Stimulated activated CD8-positive, alpha-beta memory T cell treated with anti-CD3 and anti-CD28 coated beads, Interleukin-15, amount 100 ng/mL, for 24 hours (primary cell): ENCODE measurements around the gene SYT1.

Experiments
- DNase-seq: peaks from one replicate; pipeline ENCODE4 v3.0.0-alpha.2; 2020; ENCODE audit warnings: low read depth

The SYT1 gene

DNA sequence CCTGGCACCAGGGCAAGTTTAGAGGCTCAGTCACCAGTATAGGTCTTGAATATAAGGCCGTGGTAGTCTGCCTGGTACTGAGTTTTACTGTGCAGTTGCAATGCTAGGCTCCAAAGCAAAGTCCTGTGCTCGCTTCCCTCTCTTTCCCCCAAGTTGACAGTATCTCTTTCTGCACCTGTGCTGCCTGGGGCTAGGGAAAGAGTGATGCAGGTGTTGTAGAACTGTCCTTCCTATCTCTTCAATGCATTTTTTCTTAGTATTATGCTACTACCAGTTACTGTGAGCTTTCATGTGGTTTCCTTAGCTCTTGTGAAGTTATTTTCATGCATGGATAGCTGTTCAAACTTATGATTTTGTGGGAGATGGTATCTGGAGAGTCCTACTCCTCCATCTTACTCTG lies 359.2 kb downstream of the SYT1 start:
- DNase-seq: no peak

DNA sequence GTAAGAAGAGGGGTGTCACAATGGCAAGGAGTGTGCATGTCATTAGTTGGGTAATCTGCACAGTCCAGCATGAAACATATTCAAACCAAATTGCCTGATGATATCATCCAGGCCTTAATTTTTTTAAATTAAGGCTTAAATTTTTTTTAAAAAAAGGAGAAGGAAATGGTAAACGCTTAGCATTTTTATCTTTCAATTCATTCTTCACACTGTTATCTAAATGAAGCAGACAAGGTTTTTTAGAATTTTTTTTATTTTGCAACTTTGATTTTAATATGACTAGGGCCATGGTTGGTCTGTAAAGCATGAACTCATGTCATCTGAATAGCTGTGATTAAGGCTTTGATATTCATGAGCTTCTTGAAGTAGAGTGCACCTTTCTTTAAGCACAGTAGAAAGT lies 362.5 kb downstream of the SYT1 start:
- DNase-seq: no peak

DNA sequence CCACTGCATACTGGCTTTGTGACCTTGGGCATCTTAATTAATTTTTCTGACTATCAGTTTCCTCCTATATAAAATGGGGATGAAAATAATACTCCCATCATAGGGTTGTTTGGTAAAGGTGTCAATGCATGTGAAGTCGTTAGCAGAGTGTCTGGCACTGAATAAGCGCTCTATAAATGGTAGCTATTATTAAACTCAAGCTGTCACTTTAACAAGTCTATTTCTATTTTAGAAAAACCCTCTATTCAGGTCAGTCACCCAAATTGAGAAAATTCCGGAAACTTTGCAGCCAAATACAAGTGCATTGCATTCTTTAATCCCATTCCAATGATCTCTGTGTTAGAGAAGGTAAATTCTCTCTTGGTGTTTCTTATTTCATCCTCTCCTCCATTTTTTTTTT lies 363.1 kb downstream of the SYT1 start:
- DNase-seq: no peak

DNA sequence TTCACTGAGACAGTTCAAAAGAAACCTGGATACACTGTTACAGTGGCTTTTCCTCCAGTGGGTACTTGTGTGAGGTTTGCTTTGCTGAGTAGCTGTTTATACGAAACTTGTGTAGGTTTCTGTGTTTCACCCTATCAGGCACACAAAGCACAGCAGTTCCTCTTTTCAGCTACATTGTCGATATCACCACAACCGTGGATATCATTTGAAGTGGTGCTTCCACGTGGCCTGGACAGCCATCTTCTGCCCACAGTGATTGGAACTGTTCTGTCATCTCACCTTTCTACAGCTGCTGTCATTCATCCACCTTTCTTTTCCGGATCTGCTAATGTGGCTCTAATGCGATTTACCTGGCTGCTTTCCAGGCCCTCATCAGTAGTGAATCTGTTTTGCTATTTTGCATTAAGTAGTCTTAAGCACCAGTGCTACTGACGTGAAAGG lies 368.8 kb downstream of the SYT1 start:
- DNase-seq: no peak

DNA sequence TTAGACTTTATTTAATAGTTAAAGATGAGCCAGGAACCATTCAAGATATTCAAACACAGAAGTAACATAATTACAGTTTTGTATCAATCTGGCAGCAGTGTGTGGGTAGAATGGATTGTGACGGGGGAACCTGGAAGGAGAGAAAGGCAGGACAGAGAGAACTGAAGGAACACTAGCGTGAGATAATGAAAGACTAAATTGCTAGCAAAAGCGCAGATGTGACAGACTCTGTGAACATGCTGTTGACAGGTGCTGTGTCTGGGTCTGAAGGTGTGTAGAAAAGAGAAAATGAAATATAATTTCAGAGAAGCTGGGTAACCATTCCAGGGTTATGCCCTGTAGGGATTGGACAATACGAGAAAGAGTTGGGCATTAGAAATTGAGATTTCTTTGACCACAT lies 372.3 kb downstream of the SYT1 start:
- DNase-seq: no peak

DNA sequence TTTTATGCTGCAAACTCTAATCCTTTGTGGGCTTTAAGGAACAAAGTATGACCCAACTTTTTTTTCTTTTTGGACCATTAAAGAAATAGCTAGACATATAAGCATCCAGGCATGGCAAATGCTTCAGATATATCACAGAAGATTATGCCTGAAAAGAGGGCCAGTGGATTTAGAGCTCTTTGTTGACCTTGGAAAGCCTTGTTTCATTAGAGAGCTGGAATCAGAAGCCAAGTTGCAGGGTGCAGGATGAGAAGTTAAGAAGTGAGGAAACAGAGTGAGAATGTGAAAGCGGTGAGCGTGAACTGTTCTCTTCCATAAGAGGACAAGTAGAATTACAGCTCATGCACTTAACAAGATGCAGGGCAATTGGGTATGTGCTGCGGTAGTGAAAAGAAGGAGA lies 373.7 kb downstream of the SYT1 start:
- DNase-seq: no peak

DNA sequence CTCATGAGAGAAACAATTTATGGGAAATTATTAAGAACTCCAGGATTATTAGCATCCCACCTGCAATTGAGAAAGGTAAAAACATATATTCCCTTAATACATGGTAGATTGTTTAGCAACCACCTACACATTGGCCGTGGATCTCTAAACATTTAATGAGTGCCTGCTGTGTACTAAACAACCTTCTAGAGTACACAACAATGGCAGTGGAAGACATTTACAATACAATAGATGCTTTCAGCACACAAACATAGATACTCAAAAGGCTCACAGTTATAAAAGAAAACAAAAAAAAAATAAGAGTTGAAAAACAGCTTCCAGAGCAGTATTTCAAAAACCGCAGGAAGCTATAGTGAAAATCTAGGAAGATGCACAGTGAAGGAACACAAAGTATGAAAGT lies 382.9 kb downstream of the SYT1 start:
- DNase-seq: no peak

DNA sequence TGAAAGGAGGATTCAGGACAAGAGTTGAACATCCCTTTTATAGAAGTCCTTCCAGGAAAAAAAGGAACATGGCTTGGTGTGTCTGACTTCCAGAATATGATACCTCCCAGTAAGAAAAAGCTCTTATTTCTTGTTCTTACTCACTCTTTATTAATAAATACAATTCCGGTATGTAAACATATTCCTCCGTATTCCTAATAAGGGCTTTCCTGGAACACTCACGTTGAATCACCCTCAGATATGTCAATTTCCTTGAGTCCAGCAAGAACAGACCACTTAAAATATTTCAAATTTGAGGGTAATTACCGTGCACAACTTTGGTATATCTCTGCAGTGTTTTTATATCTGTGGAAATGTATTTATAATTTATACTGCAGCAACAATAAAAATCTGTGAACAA lies 385.6 kb downstream of the SYT1 start:
- DNase-seq: no peak

DNA sequence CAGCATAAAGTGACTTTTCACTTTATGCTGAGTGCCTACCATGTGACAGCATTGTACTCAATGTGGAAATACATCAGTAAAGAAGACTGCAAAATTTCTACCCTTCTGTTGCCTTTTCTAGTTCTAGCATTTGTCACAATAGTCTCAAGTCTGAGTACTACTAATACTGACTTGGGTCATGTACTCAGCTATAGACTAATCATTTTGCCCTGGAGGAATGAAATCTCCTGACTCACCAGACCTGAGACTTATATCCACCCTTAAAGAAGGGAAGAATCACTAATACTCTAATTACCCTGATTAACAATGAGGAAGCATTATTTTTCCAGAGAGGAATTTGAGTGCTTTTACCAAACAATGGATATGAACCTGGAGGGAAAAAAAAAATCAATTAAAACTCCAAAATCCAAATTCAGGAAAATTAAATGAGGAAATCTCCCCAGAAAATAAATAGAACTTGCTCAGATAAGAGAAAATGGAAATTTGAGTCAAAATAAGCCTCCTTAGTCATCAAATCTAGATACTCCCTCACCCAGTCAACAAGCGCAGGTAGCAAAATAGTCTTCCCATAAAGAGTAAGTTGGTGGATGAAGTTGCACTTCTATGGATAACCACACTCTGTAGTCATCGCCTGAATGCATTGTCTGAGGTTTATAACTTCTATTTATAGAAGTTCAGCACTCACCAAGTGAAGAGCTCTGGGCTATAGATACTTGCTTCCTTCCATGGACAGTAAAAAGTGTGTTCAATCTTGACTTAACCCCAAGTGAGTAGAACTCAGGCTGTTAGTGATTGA lies 386.6 kb downstream of the SYT1 start:
- DNase-seq: no peak

DNA sequence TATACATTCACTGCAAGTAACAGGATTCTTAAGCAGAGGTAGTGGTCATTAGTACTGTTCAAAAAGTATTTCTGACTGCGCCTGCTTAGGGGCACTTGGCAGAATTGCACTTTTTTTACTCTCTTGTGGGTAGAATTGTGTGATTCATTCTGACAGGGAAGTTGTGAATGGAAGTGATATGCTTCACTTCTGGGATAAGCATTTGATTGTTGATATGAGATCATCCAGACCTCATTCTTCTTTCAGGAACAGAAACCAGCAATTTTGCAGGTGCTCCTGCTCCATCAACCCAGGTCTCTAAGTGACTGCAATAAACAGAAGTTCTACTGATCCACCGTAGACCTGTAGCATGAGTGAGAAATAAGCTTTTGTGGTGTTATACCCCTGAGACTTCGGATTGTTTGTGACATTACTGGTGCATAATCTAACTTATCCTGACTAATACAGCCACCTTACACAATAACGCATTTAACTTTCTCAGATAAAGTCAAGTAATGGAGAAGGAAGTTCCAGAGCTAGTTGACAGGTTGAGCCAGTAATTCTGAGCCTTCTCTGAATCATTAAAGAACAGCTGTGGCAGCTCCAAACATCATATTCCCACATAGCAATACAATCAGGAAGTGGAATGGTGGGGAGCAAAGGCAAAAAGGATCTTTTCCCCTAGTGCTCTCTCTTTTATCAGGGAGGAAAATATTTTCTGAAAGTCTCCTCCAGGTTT lies 387.9 kb downstream of the SYT1 start:
- DNase-seq: no peak

DNA sequence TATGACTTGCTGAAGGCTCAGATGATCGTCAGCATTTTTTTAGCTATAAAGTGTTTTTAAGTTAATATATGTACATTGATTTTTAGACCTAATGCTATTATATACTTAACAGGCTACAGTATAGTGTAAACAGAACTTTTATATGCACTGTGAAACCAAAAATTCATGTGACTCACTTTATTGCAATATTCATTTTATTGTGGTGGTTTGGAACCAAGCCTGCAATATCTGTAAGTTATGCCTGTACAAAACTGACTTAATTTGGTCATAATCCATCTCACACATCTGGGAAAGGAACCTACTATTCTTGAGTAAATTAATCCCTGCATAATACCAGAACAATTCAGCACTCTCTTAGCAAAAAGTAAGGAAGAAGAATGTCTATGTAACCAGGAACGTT lies 390.7 kb downstream of the SYT1 start:
- DNase-seq: no peak

DNA sequence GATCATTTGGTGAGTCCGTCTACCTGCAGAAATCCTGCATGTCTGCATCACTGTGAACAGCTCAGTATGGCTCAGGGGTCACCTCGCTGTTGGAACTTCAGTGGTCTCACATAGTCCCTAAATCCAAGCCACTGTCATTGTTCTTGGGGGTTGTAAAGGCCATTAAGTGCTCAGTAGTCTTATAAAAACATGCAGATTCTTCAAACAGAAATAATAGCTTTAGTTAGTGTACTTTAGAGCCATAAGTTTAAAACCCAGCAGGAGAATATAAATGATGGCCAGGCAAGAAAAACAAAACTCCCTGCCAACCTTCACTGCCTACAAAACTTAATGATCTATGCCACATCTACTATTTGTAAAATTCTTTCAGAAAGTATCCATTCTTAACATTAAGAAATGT lies 396.3 kb downstream of the SYT1 start:
- DNase-seq: no peak

DNA sequence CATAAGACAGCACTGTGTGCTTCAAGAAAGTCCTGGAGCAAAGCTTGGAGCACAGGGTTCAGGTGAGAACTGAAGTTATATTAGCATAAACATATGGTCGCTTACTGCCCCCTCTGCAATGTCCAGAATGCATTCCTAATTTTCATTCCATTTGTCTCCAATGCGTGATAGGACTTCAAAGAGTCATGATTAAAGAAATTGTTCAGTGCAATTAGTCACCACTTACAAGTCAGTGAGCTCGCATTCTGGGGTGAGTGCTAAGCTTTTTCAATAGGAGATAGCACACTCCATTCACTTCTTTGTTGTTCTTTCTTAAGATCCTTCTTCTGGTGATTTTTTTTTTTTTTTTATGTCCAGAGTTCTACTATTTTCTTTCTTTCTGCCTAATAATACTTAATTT lies 398.4 kb downstream of the SYT1 start:
- no peak for DNase-seq

DNA sequence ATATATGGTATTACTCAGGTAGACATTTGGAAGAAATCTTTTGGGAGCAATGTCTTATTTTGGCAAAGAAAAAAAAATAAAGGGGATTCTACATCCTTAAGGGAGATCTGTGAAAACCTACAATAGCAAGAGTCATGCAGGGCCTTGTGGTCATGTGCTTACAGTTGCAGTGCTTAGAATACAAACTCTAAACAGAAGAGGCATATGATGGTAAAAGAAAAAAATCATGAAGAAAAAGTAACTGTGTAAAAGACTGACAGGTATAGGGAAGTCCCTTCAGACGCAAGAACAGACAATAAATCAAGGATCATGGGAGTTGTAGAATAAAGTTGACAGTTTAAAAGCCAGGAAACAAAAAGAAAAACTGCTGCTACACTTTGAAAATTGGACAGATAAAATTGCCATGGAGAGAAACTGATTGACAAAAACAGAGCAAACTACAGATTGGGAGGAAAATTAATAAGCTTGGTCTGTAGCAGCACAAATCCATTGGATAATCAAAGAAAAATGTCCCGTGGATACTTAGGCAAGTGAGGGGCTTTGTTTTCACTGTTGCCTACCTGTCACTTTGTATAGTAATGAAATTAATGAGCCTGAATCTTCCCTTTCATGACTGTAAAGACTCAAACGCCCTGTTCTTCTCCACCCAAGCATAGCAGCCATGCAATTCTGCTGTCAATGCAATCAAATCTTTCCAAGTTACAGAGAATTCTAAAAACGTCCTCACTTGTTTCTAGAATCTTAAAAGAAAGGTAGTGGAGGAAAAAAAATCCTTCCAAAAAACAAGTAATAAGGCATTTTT lies 402.0 kb downstream of the SYT1 start:
- no peak for DNase-seq

DNA sequence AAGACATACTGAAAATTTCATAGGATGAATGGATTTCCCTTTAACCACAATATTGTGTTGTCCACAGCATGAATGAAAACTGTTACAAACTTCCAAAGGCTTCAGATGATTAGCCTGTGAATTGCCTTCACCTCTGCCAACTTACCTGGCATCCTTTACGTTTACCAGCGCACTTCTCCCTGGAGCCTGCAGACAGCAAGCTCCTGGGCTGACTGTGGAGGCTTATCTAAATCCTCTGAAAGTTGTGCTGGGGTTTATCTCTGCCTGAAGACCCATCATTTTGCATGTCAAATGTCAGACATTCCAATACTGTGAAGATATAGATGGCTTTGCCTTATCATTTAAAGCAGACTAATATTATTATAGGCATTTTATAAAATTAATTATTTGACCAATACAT lies 403.0 kb downstream of the SYT1 start:
- DNase-seq: no peak

DNA sequence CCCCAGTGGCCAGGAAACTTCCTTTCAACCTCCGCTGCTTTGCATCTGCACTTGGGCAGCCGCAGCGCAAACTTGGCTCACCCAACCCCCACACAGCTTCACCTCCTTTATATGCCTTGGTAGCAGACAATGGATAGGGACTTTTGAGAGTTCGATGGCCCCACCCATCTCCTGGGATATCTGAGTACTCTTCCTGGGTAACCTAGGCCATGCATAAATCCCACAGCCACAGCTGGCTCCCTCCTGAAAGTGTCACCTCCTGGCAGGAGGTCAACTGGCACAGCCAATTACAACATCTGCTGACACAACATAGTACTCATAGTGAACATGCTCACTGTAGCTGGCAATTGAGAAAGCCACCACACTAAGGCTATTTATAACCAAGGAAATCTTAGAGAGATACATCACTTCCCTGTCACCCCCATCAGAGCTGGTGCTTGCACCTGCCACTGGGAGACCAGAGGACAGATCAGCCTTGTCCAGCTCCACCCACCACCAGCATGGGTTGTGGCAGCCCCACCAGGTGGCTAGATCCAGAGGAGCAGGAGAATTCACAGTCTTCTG lies 410.0 kb downstream of the SYT1 start:
- no peak for DNase-seq

DNA sequence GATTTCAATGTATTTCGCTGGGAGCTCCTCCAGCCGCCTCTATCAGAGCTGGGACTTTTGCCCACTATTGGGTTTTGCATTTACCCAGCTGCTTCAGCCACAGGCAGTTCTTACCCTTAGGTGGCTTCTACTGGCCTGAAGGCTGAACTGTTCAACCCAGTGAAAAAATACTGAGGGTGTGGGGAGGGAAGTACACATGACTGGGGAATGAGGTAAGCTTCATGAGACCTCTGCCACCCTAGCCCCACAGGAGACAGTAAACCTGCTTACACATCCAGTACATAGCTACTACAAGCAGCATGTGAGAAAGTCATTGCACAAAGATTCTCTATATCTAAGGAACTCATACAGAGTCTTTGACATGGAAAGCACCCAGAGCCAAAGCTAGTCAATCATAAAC lies 411.1 kb downstream of the SYT1 start:
- DNase-seq: no peak

DNA sequence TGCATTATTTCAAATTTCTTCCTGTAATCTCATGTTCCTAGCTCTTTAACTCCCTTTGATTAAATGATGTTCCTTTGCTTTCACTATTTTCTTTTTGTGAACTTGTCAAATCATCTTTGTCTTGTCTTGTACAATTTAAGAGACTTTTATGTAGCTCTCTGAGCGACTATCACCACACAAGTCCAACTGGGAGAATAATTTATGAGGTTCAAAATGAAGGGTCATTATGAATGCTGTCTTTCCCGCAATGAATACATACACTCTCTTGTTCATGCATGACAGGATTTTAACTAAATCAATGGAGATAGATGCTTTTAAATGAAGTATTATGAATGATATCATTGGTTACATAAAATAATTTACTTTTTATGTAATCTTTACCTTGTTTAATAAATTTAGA lies 418.8 kb downstream of the SYT1 start:
- DNase-seq: no peak

DNA sequence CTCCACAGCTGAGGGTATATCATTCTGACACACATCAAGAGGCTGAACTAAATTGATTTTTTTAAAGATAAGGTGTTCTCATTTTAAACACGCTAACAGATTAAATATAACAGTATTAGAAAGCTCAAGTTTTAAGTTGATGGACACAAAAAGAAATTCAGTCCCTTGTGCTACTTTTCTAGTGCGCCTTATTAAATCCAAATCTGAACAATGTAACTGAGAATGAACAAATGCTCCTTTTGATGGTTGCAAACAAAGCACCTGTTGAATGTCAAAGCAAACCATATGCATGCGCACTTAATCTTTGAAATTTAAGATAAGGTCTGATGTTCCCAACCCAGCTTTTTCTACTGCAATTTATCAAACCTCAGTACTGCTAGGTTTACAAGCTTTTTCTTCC lies 424.3 kb downstream of the SYT1 start:
- DNase-seq: no peak

DNA sequence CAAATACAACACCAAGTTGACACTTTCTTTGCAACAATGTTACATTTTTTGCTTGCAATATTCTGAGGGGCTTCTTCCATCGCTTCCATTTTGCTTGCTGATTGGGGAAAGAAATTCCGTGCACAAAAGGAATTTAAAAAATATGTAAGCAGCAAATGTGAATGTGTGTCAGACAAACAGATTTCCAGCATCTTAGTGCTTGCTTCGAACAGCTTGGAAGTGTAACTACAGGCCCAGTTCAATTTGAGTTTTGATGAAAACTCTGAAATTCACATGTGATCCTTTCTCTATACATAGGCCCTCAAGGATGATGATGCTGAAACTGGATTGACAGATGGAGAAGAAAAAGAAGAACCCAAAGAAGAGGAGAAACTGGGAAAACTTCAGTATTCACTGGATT lies 427.1 kb downstream of the SYT1 start:
- DNase-seq: no peak

DNA sequence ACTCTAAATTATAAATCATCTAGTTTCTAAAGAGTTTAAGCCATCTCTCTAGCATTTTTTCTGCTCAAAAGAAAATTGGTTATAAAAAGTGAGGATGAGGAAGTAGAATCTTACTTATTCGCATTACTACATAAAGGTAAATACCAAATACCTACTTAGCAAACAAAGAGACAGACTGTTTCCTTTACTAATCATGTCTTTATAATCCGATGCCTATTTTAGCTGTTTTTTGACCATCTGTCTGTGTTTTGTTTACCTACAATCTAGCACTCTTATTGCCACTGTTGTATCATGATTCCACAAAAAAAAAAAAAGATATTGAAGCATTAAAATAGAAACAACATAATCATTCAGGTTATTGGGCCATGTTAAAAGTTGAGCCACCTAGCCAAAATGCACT lies 430.0 kb downstream of the SYT1 start:
- no peak for DNase-seq

DNA sequence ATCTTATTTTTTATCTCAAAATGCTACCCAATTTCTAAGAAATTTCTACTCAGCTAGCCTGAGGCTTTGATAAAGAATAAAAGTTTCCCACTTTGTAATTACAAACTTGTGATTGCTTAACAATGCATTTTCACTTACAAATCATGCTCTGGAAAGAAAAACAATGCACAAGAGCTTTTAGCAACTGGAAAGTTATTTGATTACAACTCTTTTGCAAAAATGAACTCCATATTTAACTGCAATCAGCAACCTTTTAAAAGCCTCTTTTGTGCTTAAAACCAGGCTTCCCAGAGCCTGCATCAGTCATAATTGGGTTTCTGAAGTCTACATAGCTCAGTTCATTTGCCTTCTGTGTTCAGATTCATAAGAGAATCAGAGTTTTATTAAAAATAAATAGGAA lies 431.0 kb downstream of the SYT1 start:
- no peak for DNase-seq

DNA sequence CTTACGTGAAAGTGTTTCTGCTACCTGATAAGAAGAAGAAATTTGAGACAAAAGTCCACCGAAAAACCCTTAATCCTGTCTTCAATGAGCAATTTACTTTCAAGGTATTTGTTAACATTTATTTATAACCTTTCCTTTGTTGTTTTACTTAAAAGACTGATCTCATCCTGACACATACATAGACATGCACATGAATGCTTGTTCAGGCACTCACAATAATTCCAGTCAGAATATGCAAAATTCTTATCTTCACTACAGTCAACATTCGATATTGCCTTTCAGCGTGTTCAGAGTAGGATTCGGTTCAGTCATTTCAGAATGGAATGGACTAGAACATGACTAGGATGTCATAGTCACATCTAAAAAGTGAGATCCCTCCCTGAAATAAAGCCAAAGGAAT lies 431.6 kb downstream of the SYT1 start:
- DNase-seq: no peak
